Measurements from ENCODE around the gene CLBA1. TPM values are rescaled to one million over a fixed set of nuclear protein-coding genes. Genes with fewer than 3 reads are reported as not detected.

Gene CLBA1
- 0.94 and 1.4 TPM in 2 replicates for total RNA-seq

DNA sequence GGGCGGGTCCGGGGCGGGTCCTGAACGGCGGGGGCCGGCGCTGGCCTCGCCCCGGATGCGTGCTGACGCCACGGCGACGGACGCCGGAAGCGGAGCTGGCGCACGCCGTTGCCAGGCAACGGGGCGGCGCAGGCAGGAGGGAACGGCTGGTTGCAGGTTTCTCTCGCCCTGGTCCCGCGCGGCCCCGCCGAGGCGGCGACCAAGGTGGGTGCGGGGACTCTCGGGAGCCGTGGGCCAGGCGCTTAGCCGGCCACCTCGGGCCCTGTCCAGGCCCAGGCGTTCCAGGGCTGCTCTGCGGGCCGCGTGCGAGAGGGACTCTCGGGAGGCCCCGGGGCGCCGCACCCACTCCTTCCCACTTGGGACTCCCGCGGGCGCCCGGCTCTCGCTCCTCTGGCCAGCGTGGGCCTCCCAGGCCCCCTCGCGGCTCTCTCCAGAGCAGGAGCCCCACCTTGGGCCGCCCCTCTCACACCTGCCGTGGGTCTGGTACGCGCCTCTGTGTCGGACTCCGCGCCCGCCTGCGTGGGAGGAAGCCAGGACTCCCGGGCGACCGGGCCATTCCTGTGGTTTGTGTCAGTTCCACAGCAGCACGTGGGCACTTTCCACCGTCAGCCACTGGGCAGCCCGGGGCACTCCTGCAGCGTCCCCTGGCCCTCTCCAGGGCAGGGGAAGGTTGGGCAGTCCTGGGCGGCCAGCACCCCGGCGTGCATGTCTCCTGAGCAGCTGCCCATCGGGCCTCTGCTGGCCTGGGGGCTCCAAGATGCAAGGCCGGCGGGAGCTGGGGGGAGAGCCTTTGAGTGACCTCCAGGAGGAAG lies at the start of gene CLBA1:
Gene CLBA1 (plus strand): TSS at position 114 of the 812 bp plus-strand sequence. CDS start 644 bp downstream, at position 758.
- Mint-ChIP-seq H3K36me3 (ENCODE audit: low read depth) (no peaks in the 10 kb centered on the region), H3K4me1 (ENCODE audit: low read depth) (peaks cover 4% of the 10 kb centered on the region), H3K27me3 (ENCODE audit: low read depth) (peaks cover 3% of the 10 kb centered on the region), H3K27ac (peak within 1 kb of the TSS; percentile 49), H3K9me3 (no peaks in the 10 kb centered on the region), H3K4me3 (ENCODE audit: low read depth) (peak within 1 kb of the TSS; percentile 61)
- intact Hi-C loops (cut with micrococcal nuclease), result loop anchor here (2.0 kb wide), 1 partner anchor 35 kb away; the partner anchor contains the start of gene CDCA4
- DNase-seq (ENCODE audit: low spot score), result peak; percentile 86

DNA sequence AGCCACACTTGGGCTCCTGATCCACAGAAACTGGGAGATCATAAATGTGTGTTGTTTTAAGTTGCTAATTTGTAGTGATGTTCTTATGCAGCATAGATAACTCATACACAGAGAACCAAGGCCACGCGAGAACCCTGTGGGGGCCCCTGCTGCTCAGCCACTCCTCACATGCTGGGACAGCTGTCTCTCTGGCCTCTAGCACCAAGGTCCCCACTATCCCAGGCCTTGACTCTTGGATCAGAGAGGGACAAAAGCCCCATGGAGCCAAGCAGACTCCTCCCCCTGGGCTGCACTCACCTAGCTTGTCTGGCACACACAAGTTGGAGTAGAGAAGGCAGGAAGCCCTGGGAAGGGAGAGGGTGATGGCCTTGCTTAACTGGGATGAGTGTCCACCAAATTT lies 49.6 kb upstream of the CLBA1 start:
- Mint-ChIP-seq H3K4me3 (ENCODE audit: low read depth) (no peak overlapping the region), H3K36me3 (ENCODE audit: low read depth) (no peaks in the 10 kb centered on the region), H3K9me3 (no peaks in the 10 kb centered on the region), H3K27ac (no peak overlapping the region), H3K4me1 (ENCODE audit: low read depth) (peaks cover 2% of the 10 kb centered on the region), H3K27me3 (ENCODE audit: low read depth) (peaks cover 23% of the 10 kb centered on the region)
- intact Hi-C loops (cut with micrococcal nuclease), result no loop called here
- DNase-seq (ENCODE audit: low spot score), result no peak

- H3K4me1 Mint-ChIP-seq (ENCODE audit: low read depth), result peaks cover 2% of the 10 kb centered on the region
- no peak overlapping the region for H3K4me3 Mint-ChIP-seq (ENCODE audit: low read depth)
- no peak for DNase-seq (ENCODE audit: low spot score)
- H3K36me3 Mint-ChIP-seq (ENCODE audit: low read depth), result no peaks in the 10 kb centered on the region
- H3K9me3 Mint-ChIP-seq, result no peaks in the 10 kb centered on the region
- peaks cover 23% of the 10 kb centered on the region for H3K27me3 Mint-ChIP-seq (ENCODE audit: low read depth)
- no peak overlapping the region for H3K27ac Mint-ChIP-seq
- intact Hi-C loops (cut with micrococcal nuclease), result no loop called here
Observed at GRCh38 chr14:104936361-104937155, 49.0 kb upstream of the CLBA1 start.

DNA sequence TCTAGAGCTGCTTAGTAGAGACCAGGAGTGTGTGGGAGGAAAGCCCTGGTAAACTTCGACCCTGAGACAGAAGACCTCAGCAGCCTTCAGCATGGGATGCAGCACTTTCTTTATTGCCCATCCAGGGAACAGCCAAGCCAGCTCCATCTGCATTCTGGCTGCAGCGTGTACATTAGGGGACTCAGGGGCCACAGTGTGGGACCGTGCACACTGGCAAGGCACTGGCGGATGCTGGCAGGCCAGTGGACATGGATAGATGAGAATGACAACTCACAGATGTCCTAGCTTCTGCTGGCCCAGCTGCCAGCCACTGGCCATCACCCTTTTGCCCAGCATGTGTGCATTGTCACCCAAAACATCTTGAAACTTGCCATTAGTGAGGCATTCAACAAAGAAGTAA lies 48.4 kb upstream of the CLBA1 start:
- H3K27ac Mint-ChIP-seq, result no peak overlapping the region
- H3K36me3 Mint-ChIP-seq (ENCODE audit: low read depth), result no peaks in the 10 kb centered on the region
- H3K9me3 Mint-ChIP-seq, result no peaks in the 10 kb centered on the region
- intact Hi-C loops (cut with micrococcal nuclease), result no loop called here
- no peak for DNase-seq (ENCODE audit: low spot score)
- peaks cover 2% of the 10 kb centered on the region for H3K4me1 Mint-ChIP-seq (ENCODE audit: low read depth)
- H3K27me3 Mint-ChIP-seq (ENCODE audit: low read depth), result peaks cover 23% of the 10 kb centered on the region
- no peak overlapping the region for H3K4me3 Mint-ChIP-seq (ENCODE audit: low read depth)

DNA sequence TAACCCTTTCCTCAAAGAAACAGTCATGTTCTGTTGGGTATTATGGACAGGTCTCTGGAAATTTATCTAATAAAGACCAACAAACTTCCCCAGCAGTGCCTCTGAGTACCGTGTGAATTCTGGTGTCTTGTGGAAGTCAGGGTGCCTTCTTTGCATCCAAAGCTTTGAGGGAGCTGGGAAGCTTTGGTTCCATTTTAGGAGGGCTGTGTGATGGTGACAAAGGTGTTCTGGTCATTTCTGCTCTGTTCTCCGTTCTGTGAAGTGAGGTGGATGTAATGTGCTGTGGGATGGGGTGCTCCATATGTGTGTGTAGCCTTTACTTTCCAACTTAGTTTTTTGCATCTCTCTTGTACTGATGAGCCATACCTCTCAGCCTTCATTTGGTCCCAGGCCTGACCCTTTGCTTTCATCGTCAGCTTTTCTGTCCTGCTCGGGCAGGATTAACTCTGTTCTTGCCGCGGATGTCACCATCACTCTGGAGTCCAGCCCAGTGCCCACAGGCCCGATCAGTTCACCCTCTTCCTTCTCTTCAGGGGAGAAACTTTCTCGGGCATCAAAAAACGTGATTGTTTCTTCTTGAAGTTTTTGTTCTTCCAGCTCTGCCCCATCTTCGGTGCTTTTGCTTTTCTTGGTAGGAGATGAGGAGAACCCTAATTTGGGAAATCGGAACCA lies 47.8 kb upstream of the CLBA1 start:
- peaks cover 2% of the 10 kb centered on the region for H3K4me1 Mint-ChIP-seq (ENCODE audit: low read depth)
- no peaks in the 10 kb centered on the region for H3K9me3 Mint-ChIP-seq
- intact Hi-C loops (cut with micrococcal nuclease), result no loop called here
- H3K4me3 Mint-ChIP-seq (ENCODE audit: low read depth), result no peak overlapping the region
- no peaks in the 10 kb centered on the region for H3K36me3 Mint-ChIP-seq (ENCODE audit: low read depth)
- DNase-seq (ENCODE audit: low spot score), result no peak
- H3K27me3 Mint-ChIP-seq (ENCODE audit: low read depth), result peaks cover 23% of the 10 kb centered on the region
- H3K27ac Mint-ChIP-seq, result no peak overlapping the region

DNA sequence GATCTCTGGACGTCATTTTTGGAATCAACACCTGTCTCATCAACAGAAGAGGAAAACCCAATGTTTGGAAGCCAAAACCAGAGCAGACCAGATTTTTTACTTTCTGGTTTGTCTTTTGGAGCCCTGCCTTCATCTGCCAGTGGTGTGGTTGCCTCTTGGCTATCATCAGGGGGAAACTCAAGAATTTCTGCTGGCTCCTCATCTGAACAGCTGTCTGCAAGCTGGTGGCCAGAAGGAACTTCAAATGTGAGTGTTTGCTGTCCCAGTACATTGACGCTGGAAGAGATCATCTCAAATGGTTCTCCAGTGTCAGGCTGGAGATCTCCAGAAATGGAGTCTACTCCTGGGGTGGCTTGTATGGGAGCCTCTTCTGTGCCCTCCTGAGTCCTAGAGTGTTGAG lies 47.2 kb upstream of the CLBA1 start:
- no peak overlapping the region for H3K4me3 Mint-ChIP-seq (ENCODE audit: low read depth)
- intact Hi-C loops (cut with micrococcal nuclease), result no loop called here
- no peak overlapping the region for H3K27ac Mint-ChIP-seq
- H3K27me3 Mint-ChIP-seq (ENCODE audit: low read depth), result peaks cover 23% of the 10 kb centered on the region
- no peaks in the 10 kb centered on the region for H3K9me3 Mint-ChIP-seq
- peaks cover 2% of the 10 kb centered on the region for H3K4me1 Mint-ChIP-seq (ENCODE audit: low read depth)
- H3K36me3 Mint-ChIP-seq (ENCODE audit: low read depth), result no peaks in the 10 kb centered on the region
- no peak for DNase-seq (ENCODE audit: low spot score)

- H3K36me3 Mint-ChIP-seq (ENCODE audit: low read depth), result no peaks in the 10 kb centered on the region
- H3K9me3 Mint-ChIP-seq, result no peaks in the 10 kb centered on the region
- intact Hi-C loops (cut with micrococcal nuclease), result no loop called here
- no peak overlapping the region for H3K27ac Mint-ChIP-seq
- H3K27me3 Mint-ChIP-seq (ENCODE audit: low read depth), result peaks cover 23% of the 10 kb centered on the region
- H3K4me1 Mint-ChIP-seq (ENCODE audit: low read depth), result peaks cover 2% of the 10 kb centered on the region
- H3K4me3 Mint-ChIP-seq (ENCODE audit: low read depth), result no peak overlapping the region
- no peak for DNase-seq (ENCODE audit: low spot score)
Observed at GRCh38 chr14:104938960-104939359, 46.6 kb upstream of the CLBA1 start.

GRCh38 chr14:104939666-104940410 lies 45.8 kb upstream of the CLBA1 start:
- Mint-ChIP-seq H3K4me3 (ENCODE audit: low read depth) (no peak overlapping the region), H3K27me3 (ENCODE audit: low read depth) (peaks cover 17% of the 10 kb centered on the region), H3K9me3 (no peaks in the 10 kb centered on the region), H3K4me1 (ENCODE audit: low read depth) (no peaks in the 10 kb centered on the region), H3K27ac (no peak overlapping the region), H3K36me3 (ENCODE audit: low read depth) (no peaks in the 10 kb centered on the region)
- intact Hi-C loops (cut with micrococcal nuclease), result no loop called here
- DNase-seq (ENCODE audit: low spot score), result no peak

DNA sequence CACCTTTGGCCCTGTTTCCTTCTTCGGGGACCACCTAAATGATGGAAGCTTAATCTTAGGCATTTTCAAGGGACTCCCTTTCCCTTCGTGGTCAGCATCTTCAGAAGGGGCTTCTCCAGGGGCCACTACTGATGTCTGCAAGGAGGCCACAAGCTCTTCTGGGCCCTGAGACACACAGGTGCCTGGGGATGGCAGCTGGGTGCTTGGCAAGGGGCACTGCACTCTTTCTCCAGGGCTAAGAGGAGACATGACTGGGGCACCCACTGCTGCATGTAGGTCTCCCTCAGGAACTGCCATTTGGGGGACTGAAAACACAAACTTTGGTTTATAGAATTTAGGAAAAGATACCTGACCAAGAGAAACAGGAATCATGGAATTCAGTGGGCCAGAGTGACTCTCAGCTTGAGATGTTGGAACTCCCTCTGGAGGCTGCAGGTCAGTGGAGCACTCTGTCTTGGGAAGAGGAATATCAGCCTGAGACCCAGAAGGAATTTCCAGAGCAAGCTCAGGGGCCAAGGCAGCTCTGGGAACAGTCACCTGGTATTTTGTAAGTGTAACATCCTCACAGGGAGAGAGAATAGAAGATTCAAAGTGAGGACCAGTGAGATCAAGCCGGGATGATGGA lies 45.0 kb upstream of the CLBA1 start:
- no peak overlapping the region for H3K4me3 Mint-ChIP-seq (ENCODE audit: low read depth)
- H3K27me3 Mint-ChIP-seq (ENCODE audit: low read depth), result peaks cover 10% of the 10 kb centered on the region
- intact Hi-C loops (cut with micrococcal nuclease), result no loop called here
- no peaks in the 10 kb centered on the region for H3K9me3 Mint-ChIP-seq
- no peaks in the 10 kb centered on the region for H3K36me3 Mint-ChIP-seq (ENCODE audit: low read depth)
- no peaks in the 10 kb centered on the region for H3K4me1 Mint-ChIP-seq (ENCODE audit: low read depth)
- no peak overlapping the region for H3K27ac Mint-ChIP-seq
- no peak for DNase-seq (ENCODE audit: low spot score)

GRCh38 chr14:104941508-104942365 lies 43.9 kb upstream of the CLBA1 start:
- DNase-seq (ENCODE audit: low spot score), result no peak
- no peaks in the 10 kb centered on the region for H3K36me3 Mint-ChIP-seq (ENCODE audit: low read depth)
- H3K27me3 Mint-ChIP-seq (ENCODE audit: low read depth), result peaks cover 8% of the 10 kb centered on the region
- no peak overlapping the region for H3K27ac Mint-ChIP-seq
- no peak overlapping the region for H3K4me3 Mint-ChIP-seq (ENCODE audit: low read depth)
- intact Hi-C loops (cut with micrococcal nuclease), result no loop called here
- H3K4me1 Mint-ChIP-seq (ENCODE audit: low read depth), result no peaks in the 10 kb centered on the region
- no peaks in the 10 kb centered on the region for H3K9me3 Mint-ChIP-seq

DNA sequence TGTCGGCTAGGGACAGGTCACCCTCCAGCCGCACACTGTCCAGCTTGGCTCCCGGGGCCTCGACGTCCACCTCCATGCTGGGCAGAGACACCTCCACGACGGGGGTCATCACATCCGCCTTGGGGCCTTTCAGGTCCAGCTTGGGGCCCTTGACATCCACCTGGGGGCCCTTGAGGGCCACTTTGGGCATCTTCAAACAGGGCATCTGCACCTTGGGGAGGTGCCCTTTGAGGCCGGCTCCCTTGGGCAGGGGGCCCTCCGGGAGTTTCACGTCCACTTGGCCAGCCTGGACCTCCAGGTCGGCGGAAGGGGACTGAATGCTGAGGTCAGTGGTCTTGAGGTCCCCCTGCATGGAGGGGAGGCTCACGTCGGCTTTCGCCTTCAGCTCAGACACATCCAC lies 43.0 kb upstream of the CLBA1 start:
- no peaks in the 10 kb centered on the region for H3K36me3 Mint-ChIP-seq (ENCODE audit: low read depth)

More for the DNA sequence above, 43.0 kb upstream of the CLBA1 start:
- H3K27ac Mint-ChIP-seq, result no peak overlapping the region
- H3K9me3 Mint-ChIP-seq, result no peaks in the 10 kb centered on the region
- peaks cover 8% of the 10 kb centered on the region for H3K27me3 Mint-ChIP-seq (ENCODE audit: low read depth)
- no peak for DNase-seq (ENCODE audit: low spot score)
- no peaks in the 10 kb centered on the region for H3K4me1 Mint-ChIP-seq (ENCODE audit: low read depth)
- intact Hi-C loops (cut with micrococcal nuclease), result no loop called here
- H3K4me3 Mint-ChIP-seq (ENCODE audit: low read depth), result no peak overlapping the region

All from activated T-helper 2 cell treated with anti-CD3 and anti-CD28 coated beads, Interferon-gamma antibody, Interleukin-2, Interleukin-4, amounts not matched to agents 10 μg/mL and 5 μg/mL and 100 μg/mL, durations not matched to agents 14 hours and 24 hours and 36 hours (primary cell).